Osteoblast (primary cell): Measurements from ENCODE around the gene VASN. TPM values are rescaled to one million over a fixed set of nuclear protein-coding genes. Genes with fewer than 3 reads are reported as not detected.

Experiments
- DNase-seq: peaks from one replicate; pipeline ENCODE4 v3.0.0; 2011; ENCODE audit warnings: low spot score, mixed read lengths; ENCODE audit not compliant: insufficient read length; ENCODE audit errors: missing footprints
- H2AFZ ChIP-seq: 2 replicates; pipeline ENCODE4 v1.6.0; 2011; ENCODE audit warnings: mild to moderate bottlenecking, low read length
- H3K27ac ChIP-seq: 2 replicates; pipeline ENCODE4 v1.5.1; 2011; ENCODE audit warnings: mild to moderate bottlenecking, low read depth, low read length, moderate library complexity
- H3K27me3 ChIP-seq: 2 replicates; pipeline ENCODE4 v1.6.0; 2012; ENCODE audit warnings: mild to moderate bottlenecking, control low read depth, inconsistent platforms, low read length, moderate library complexity; ENCODE audit not compliant: insufficient read depth
- H3K36me3 ChIP-seq: 2 replicates; pipeline ENCODE4 v1.5.1; 2011; ENCODE audit warnings: mild to moderate bottlenecking, low read length, control low read depth, moderate library complexity; ENCODE audit not compliant: insufficient read depth
- H3K4me1 ChIP-seq: 2 replicates; pipeline ENCODE4 v1.5.1; 2011; ENCODE audit warnings: mild to moderate bottlenecking, low read length, control low read depth, moderate library complexity; ENCODE audit not compliant: insufficient read depth
- H3K4me2 ChIP-seq: 2 replicates; pipeline ENCODE4 v1.6.0; 2011; ENCODE audit warnings: mild to moderate bottlenecking, low read length; ENCODE audit not compliant: insufficient read depth
- H3K4me3 ChIP-seq: fragments of 200-600 bp; sonication (generic); 3 replicates; pipeline ENCODE4 v1.5.1; 2012; ENCODE audit warnings: mild to moderate bottlenecking, low read length, inconsistent platforms; ENCODE audit not compliant: insufficient read depth
- H3K79me2 ChIP-seq: 2 replicates; pipeline ENCODE4 v1.6.0; 2012; ENCODE audit warnings: mild to moderate bottlenecking, low read length, control low read depth, inconsistent platforms; ENCODE audit not compliant: insufficient read depth
- H3K9me3 ChIP-seq: 2 replicates; pipeline ENCODE4 v1.5.1; 2011; ENCODE audit warnings: low read depth, low read length, control low read depth
- H4K20me1 ChIP-seq: 2 replicates; pipeline ENCODE4 v1.6.0; 2012; ENCODE audit warnings: mild to moderate bottlenecking, low read length, control low read depth; ENCODE audit not compliant: insufficient read depth
- CTCF ChIP-seq: IDR thresholded peaks from 2 replicates; pipeline ENCODE4 v1.5.1; 2011; ENCODE audit warnings: mild to moderate bottlenecking, low read depth, low read length, moderate library complexity; ENCODE audit errors: extremely low read depth
- total RNA-seq: library from RNA; depleted of rRNA; stranded (reverse); fragments of >200 nt; gene quantifications from 2 replicates; pipeline ENCODE4 v1.2.3, GENCODE V29; 2012

Gene VASN
- total RNA-seq, 1 donor: 217 TPM

GRCh38 chr16:4425378-4426020, 53.9 kb downstream of the VASN start, which contains the start of gene DNAJA3:
Gene DNAJA3, plus strand, starts transcription at chr16:4425868. Its CDS starts 14 bp downstream, at chr16:4425882.
- H3K4me2 ChIP-seq: peak within 1 kb of the TSS; percentile 98
- H3K36me3 ChIP-seq: peaks cover 4% of the 10 kb centered on the region
- peak within 1 kb of the TSS; percentile 100 for H2AFZ ChIP-seq
- DNase-seq: peak; percentile 99
- peak within 1 kb of the TSS; percentile 100 for H3K27ac ChIP-seq
- H3K27me3 ChIP-seq: no peaks in the 10 kb centered on the region
- peaks cover 18% of the 10 kb centered on the region for H3K4me1 ChIP-seq
- H3K9me3 ChIP-seq: no peaks in the 10 kb centered on the region
- peak within 1 kb of the TSS; percentile 98 for H3K4me3 ChIP-seq
- no peak for TF ChIP-seq CTCF
- peaks cover 13% of the 10 kb centered on the region for H4K20me1 ChIP-seq
- peaks cover 46% of the 10 kb centered on the region for H3K79me2 ChIP-seq

GRCh38 chr16:4426021-4426684, 54.5 kb downstream of the VASN start:
- no peak for TF ChIP-seq CTCF
- Histone ChIP-seq H3K27ac (peak overlapping the region; percentile 100), H4K20me1 (peaks cover 16% of the 10 kb centered on the region)

GRCh38 chr16:4426722-4427372, 55.2 kb downstream of the VASN start:
- Histone ChIP-seq H3K9me3 (no peaks in the 10 kb centered on the region), H3K4me2 (peak overlapping the region; percentile 98), H3K4me3 (peak overlapping the region; percentile 98), H3K79me2 (peaks cover 51% of the 10 kb centered on the region), H3K4me1 (peaks cover 18% of the 10 kb centered on the region), H3K27ac (peak overlapping the region; percentile 100), H3K36me3 (peaks cover 6% of the 10 kb centered on the region), H3K27me3 (no peaks in the 10 kb centered on the region), H4K20me1 (peaks cover 16% of the 10 kb centered on the region), H2AFZ (peak overlapping the region; percentile 82)
- no peak for DNase-seq
- TF ChIP-seq CTCF: no peak

More at GRCh38 chr16:4426021-4426684, 54.5 kb downstream of the VASN start:
- Histone ChIP-seq H3K27me3 (no peaks in the 10 kb centered on the region), H3K79me2 (peaks cover 51% of the 10 kb centered on the region), H3K36me3 (peaks cover 4% of the 10 kb centered on the region), H3K4me1 (peaks cover 18% of the 10 kb centered on the region), H3K4me2 (peak overlapping the region; percentile 98), H3K4me3 (peak overlapping the region; percentile 98), H3K9me3 (no peaks in the 10 kb centered on the region), H2AFZ (peak overlapping the region; percentile 82)
- peak; percentile 51 for DNase-seq

GRCh38 chr16:4428500-4428899, 56.9 kb downstream of the VASN start:
- DNase-seq: no peak
- Histone ChIP-seq H3K27ac (no peak overlapping the region), H3K4me3 (no peak overlapping the region), H3K4me2 (no peak overlapping the region), H3K27me3 (no peaks in the 10 kb centered on the region), H3K79me2 (peaks cover 57% of the 10 kb centered on the region), H3K4me1 (peaks cover 18% of the 10 kb centered on the region), H2AFZ (no peak overlapping the region), H3K9me3 (no peaks in the 10 kb centered on the region), H3K36me3 (peaks cover 15% of the 10 kb centered on the region), H4K20me1 (peaks cover 16% of the 10 kb centered on the region)
- TF ChIP-seq CTCF: no peak
